GM18520 (cell line): ENCODE measurements around the gene MOB3B.

Experiments
- ATAC-seq: cut with Tn5 transposase; IDR thresholded peaks from one replicate; pipeline ENCODE4 v1.9.1; 2021; ENCODE audit not compliant: unreplicated experiment

The MOB3B gene

DNA sequence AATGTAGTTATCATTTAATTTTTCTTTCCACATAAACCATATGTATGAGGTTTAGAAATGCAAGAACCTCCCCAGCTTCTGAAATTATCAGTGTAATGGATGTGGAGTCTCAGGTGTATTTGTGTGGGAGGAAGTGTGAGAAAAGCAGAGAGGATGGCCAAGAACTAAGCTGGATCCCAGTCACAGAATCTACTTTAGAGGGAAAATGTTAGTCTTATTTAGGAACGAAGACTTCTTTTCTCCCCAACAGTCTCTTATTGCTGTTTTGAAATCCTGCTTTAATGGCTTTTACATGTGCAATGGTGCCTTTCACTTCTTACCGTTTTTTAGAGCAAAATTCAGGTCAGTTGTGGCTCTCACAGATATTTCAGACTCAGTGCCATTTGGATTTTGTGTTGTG is 235.6 kb downstream of the MOB3B start:
- ATAC-seq = no peak

DNA sequence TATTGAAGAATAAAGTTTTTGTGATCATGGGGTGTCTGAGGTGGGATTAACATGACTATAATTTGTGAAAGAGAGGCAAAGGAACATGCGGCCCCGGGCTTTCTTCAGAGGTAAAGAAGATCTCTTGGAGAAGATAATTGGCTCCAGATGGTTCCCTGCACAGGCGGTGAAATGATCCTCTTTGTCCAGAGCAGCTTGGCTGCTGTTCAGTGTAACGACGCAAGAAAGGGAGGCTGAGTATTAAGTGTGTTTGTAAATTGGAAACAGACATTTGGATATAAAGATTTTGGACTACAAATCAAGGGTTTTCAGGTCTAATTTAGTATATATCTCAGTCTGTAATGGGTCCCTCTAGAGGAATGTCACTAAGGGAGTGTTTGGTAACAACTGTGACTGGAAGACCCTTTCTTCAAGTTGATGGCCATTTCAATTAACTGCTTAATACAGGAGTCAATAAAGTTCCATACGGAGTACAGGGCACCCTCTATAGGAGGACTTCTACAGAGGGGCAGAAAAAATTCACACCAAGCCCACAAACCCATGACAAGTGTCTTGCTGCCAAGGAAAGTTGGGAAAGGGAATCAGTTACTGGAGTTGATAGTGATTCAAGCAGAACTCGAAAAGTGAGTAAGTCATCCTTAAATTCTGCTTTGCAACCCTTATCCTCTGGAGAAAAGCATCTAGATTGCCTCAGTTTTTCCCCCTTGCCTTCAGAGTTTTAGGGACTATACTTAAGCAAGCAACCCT is 236.8 kb downstream of the MOB3B start:
- no peak for ATAC-seq

DNA sequence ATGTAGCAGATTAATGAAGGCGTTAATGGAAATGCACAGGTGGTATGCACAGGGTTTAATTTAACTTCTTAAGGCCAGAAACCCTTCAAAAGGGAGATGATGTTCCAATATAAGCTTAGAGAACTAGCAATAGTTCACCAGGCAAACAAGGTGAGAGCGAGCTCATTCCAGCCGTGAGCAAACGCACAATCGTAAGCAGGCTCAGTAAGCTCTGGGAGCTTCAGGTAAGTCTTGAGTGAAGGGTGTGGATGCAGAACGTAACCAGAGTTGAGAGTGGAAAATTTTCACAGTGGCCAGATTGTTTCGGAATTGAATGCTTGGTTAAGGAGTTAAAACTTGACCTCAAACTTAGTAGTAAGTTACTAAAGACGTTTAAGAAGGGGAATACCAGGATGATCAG is 238.3 kb downstream of the MOB3B start:
- ATAC-seq = no peak

DNA sequence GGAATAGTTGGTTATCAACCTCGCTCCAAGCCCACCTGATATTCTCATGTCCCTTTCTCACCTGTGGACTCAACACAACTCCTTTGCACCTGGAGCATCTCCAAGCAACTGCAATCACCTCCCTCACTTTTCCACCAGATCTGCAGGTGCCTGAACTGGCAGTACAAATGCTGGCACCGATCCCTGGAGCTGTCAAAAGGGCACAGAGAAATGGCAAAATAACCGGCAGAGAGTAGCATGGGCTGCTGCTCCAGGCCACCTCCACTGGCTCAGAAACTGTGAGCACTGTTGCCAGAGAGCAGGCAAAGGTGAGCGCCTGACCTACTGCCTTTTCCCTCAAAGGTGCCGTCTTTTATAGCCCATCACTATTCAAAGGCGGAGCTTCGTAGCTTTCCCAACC is 247.3 kb downstream of the MOB3B start:
- no peak for ATAC-seq

DNA sequence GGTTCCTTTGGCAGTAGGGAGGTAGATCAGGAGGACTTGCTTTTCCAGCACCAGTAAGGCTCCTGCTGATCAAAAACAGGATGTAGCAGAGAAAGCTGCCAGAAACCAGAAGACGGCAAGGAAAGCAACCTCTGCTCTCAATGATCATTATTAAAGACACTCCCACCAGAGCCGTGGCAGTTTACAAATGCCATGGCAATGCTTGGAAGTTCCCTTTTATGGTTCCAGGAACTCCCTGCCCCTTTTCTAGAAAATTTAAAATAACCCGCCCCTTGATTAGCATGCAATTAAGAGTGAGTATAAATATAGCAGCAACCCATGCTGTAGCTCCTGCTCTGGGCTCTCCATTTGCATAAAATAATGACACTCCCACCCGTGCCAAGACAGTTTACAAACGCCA is 248.8 kb downstream of the MOB3B start:
- no peak for ATAC-seq

DNA sequence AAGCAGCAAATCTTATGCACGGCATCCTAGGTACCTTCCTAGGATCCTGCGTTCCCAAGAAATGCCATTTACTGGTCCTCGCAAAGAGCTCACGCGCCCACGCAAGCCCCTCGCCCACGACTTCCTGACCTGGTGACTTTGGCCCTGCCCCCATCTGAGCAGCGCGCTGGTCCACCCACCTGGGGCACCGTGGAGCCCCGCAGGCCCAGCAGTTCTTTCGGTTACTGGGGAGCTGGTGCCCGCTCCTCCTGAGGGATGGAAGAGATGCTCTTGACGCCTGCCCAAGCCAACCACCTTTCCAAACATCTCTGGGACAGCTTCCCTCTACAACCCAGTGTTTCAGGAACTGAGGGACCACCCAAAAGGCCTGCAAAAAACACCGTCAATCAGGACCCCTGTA is 249.4 kb downstream of the MOB3B start:
- ATAC-seq = no peak

DNA sequence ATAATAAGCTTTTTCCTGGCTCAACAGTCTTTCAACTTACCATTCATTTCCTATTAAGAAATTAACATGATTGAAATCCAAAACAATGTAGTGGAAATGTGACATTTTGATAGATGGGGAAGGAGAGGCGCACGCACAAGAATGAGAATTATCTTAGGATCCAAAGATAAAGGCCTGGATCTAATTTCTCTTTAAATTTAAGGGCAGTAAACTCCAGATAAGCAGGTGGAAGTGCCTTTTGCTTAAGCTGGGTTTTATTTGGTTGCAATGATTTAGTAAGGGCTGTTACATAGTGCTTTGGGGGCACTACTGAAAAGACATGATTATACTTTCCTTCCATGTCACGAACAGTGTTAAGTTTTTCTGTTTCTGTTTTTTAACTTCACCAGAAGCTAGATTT is 250.0 kb downstream of the MOB3B start:
- ATAC-seq = no peak

DNA sequence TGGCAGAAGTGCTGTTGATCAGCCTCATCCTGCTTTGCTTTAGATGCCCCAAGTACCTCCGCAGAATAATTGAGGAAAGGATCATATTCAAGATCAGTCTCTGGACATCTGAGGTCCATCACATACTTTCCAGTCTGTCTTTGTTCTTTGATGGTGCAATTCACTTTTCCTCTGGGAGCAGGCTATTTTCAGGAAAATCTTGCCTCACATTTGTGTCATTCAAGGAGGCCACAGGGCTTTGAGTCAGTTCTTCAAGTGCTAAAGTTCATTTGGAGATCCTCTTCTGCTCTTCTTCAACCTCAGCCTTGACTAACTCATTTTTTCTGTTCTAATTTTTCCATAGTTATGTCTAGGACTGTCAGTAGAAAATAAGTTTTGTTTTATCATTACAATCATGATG is 251.2 kb downstream of the MOB3B start:
- ATAC-seq = no peak

DNA sequence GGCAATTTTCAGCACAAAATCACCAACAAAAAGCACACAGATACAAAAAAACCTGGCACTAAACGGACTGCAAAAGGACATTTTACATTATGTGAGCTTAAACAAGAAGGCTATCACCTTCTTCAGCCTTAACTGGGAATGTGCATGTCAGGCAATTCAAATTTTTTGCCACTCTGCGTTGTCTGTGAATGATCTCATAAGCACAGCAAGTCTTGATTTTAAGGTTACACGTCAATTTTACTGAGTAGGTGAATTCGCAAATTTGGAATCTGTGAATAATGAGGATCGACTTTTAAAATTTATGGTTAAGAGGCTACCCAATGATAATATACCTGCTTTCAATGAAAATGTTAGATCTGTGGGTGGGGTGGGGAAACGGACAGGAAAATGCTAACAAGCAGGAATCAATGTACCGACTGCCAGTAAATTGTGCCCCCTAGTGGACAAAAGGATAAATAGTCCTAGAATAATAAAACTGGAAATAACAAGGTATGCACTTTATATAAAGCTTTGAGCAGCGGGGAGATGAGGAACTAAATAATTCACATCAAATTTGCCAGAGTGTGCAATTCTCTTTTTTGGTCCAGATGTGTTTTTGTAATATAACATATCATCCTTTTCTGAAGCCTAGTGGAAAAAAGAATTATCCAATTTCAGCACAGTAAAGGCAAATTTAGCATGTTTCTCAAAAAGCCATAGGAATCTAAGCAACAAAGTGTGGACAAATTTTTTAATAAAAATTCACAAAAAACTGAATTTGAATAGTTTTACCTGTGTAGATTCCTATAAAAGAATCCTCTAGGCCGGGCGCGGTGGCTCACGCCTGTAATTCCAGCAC is 253.2 kb downstream of the MOB3B start:
- peak; percentile 33 for ATAC-seq
